Measurements from ENCODE around the gene RBM4B. TPM values are rescaled to one million over a fixed set of nuclear protein-coding genes. Genes with fewer than 3 reads are reported as not detected.
"Not testable (repeated sequence)": the region's sequence is repeated elsewhere in the genome, so short reads cannot be mapped to it uniquely, and the experiment has no call there.

RBM4B gene
- polyA plus RNA-seq, 10 donors: 26.5 to 46.8 (median 34.4) TPM

GRCh38 chr11:66649903-66650302, 27.8 kb downstream of the RBM4B start:
- no peak for DNase-seq

GRCh38 chr11:66646828-66647227, 30.9 kb downstream of the RBM4B start:
- no peak for DNase-seq

- peak in 1 of 3 donors; percentile 15 for DNase-seq
These were observed 33.8 kb downstream of the RBM4B start for GRCh38 chr11:66643745-66644437.

GRCh38 chr11:66641834-66642233, 35.9 kb downstream of the RBM4B start:
- DNase-seq: no peak

GRCh38 chr11:66639814-66640340, 37.8 kb downstream of the RBM4B start:
- not testable (repeated sequence) for DNase-seq

- peak; percentile 34 to 83 (median 55) for DNase-seq
These were observed 38.4 kb downstream of the RBM4B start for GRCh38 chr11:66639066-66639813.

- peak; percentile 100 for DNase-seq
These were observed 39.3 kb downstream of the RBM4B start, which contains the start of gene RBM4 for GRCh38 chr11:66638177-66639065. Gene RBM4 (plus strand): TSS chr11:66638703. CDS start chr11:66639712, 1,009 bp downstream.

GRCh38 chr11:66637557-66638176, 40.0 kb downstream of the RBM4B start:
- DNase-seq: no peak

- no peak for DNase-seq
These were observed 41.3 kb downstream of the RBM4B start for GRCh38 chr11:66636411-66636810.

GRCh38 chr11:66632952-66633351, 44.7 kb downstream of the RBM4B start:
- DNase-seq: no peak

- no peak for DNase-seq
These were observed 45.8 kb downstream of the RBM4B start for GRCh38 chr11:66631883-66632282.

GRCh38 chr11:66629356-66629755, 48.3 kb downstream of the RBM4B start:
- DNase-seq: no peak

GRCh38 chr11:66628061-66628603, 49.6 kb downstream of the RBM4B start:
- DNase-seq: no peak

- no peak for DNase-seq
These were observed 50.8 kb downstream of the RBM4B start for GRCh38 chr11:66626926-66627325.

GRCh38 chr11:66626382-66626781, 51.3 kb downstream of the RBM4B start:
- no peak for DNase-seq

GRCh38 chr11:66625752-66626149, 51.9 kb downstream of the RBM4B start:
- DNase-seq: no peak

- no peak for DNase-seq
These were observed 52.5 kb downstream of the RBM4B start for GRCh38 chr11:66625041-66625751.

- no peak for DNase-seq
These were observed 53.2 kb downstream of the RBM4B start for GRCh38 chr11:66624450-66624849.

GRCh38 chr11:66619080-66619554, 58.6 kb downstream of the RBM4B start:
- DNase-seq: peak in 1 of 3 donors; percentile 28

- DNase-seq: no peak
These were observed 60.4 kb downstream of the RBM4B start for GRCh38 chr11:66617155-66617834.
